GM10248 (cell line): Measurements from ENCODE around the gene IRF2BPL.

Experiments used
- CTCF ChIA-PET: fragments of 300-600 bp; sonication (Branson Sonifier 250); formaldehyde crosslinking; extraction: SDS; loops from one replicate; lab custom pipeline; 2021; ENCODE audit warnings: antibody characterized with exemption; lab: Yijun Ruan, JAX
- POLR2A ChIA-PET: fragments of 350-650 bp; sonication (Branson Sonifier 250); formaldehyde crosslinking; extraction: SDS; loops from one replicate; lab custom pipeline; 2020; ENCODE audit warnings: antibody characterized with exemption; lab: Yijun Ruan, JAX
- DNase-seq: peaks from one replicate; pipeline ENCODE4 v3.0.0; 2012; ENCODE audit errors: extremely low spot score
- TF ChIP-seq, protein P1 (sequence below): IDR thresholded peaks from 2 replicates; pipeline ENCODE4 v1.5.1; 2012; ENCODE audit warnings: mild to moderate bottlenecking, low read depth; ENCODE audit errors: extremely low read depth, missing control alignments, control extremely low read depth

Gene IRF2BPL

DNA sequence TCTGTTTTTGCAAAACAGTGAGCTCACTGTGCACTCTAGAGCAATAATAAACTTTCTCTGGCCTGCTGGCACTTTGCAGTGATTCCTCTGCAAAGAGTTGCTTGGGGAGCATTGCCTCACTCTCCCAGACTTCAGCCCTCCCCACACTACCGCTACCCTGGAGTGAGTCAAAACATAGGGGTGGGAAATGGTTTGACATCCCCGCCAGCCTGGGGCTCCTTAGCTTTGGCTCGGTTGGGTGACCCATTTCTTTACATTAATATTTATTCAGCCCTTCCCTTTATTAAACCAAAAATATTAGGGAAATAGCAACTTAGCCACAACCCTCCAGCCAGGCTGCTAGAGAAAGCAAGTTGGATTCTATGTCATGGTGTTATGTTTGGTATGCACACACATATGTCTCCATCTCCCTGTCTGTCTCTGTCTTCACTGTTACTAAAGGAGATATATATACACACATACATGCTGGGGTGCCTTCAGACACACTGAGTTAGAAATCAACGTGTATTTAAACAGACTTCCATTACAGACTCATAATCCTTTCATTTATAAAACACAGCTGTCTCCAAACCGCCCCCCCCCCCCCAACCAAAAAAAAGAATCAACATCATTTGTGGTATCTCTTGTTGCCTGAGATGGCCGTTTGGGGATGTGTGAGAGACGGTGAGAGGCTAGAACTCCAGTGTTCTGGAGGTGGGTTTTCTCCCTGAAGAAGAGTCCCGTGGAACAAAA is 3.4 kb upstream of the IRF2BPL start:
- no peak for DNase-seq
- POLR2A ChIA-PET, result no interaction called here

DNA sequence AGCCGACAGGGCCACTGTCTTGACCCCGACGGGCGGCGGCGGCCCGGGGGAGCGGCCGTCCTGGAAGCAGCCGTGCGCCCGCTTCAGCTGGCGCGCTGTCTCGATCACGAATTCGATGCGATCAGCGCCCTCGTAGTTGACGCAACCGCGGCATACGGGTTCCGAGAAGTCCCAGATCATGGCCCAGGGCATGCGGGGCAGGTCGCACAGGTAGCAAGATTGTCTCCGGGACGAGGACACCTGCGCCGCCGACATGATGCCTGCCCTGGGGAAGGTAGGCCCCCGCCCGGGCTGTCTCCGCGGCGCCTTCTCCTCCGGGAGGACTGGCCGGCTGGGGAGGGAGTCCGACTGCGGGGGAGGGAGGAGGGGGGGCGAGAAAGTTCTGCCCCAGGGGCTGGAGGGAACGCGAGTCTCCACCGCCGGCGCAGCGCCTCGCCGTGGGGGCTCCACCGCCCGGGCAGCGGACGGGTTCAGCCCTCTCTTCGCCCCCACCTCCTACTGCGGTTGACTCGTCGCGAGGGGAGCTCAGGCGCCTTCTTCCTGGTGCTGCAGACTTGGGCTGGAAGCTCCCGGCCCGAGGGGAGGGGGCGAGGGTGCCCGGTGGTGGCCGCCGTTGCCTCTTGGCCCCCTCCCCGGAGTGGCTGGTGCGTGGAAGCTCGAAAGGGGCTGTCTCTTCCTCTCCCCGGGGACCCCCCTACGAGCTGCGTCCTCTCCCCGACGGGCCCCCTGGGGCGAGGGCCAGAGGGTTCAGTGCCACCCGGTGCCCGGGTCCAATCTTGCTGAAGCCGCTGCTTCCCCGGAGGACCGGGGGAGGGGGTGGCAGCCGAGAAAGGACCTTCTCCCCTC is 747 bp downstream of the IRF2BPL start:
- CTCF ChIA-PET, result interaction anchor here (0.7 to 2.2 kb wide), 7 partner anchors 9 to 115 kb away, joined by 3 to 9 read pairs (median 3); no protein-coding TSS in a partner anchor

More for the DNA sequence above, 3.4 kb upstream of the IRF2BPL start:
- CTCF ChIA-PET, result interaction anchor here (0.8 to 2.0 kb wide), 3 partner anchors 70 to 119 kb away, joined by 3 to 6 read pairs (median 4); no protein-coding TSS in a partner anchor
- TF ChIP-seq, protein P1, sequence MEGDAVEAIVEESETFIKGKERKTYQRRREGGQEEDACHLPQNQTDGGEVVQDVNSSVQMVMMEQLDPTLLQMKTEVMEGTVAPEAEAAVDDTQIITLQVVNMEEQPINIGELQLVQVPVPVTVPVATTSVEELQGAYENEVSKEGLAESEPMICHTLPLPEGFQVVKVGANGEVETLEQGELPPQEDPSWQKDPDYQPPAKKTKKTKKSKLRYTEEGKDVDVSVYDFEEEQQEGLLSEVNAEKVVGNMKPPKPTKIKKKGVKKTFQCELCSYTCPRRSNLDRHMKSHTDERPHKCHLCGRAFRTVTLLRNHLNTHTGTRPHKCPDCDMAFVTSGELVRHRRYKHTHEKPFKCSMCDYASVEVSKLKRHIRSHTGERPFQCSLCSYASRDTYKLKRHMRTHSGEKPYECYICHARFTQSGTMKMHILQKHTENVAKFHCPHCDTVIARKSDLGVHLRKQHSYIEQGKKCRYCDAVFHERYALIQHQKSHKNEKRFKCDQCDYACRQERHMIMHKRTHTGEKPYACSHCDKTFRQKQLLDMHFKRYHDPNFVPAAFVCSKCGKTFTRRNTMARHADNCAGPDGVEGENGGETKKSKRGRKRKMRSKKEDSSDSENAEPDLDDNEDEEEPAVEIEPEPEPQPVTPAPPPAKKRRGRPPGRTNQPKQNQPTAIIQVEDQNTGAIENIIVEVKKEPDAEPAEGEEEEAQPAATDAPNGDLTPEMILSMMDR, result no peak

DNA sequence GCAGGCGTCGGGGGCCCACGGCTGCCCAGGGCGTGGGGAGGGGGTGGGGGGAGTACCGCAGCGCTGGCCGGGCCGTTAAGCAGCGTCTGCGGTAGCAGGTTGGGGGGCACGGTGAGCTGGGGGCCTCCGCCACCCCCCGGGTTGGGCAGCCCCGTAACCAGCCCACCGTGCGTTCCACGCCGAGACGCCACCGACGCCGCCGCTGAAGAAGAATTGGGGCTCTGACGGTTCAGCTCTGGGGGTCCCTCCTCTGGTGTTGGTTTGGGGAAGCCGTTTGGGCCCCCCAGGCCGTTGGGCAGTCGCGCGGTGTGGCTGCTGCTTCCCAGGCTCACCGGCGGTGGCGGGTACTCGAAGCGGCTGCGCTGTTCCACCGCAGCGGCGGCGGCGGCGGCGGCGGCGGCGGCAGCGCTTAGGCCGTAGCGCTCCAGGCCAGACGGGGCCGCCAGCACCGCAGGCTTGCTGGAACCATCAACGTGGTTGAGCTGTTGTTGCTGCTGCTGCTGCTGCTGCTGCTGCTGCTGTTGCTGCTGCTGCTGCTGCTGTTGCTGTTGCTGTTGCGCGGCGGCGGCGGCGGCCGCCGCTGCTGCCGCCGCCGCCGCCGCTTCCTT is 1.5 kb downstream of the IRF2BPL start:
- TF ChIP-seq, protein P1, result peak; percentile 16
- ChIA-PET POLR2A (no interaction called here), CTCF (interaction anchor here (1.0 to 2.0 kb wide), 2 partner anchors 15 to 25 kb away, joined by 3 to 5 read pairs; no protein-coding TSS in a partner anchor)
- peak; percentile 64 for DNase-seq

More for the DNA sequence above, 747 bp downstream of the IRF2BPL start:
- peak; percentile 82 for DNase-seq
- TF ChIP-seq, protein P1, result peak; percentile 28
- POLR2A ChIA-PET, result interaction anchor here (0.8 kb wide), 1 partner anchor 66 kb away, joined by 3 read pairs; no protein-coding TSS in a partner anchor

DNA sequence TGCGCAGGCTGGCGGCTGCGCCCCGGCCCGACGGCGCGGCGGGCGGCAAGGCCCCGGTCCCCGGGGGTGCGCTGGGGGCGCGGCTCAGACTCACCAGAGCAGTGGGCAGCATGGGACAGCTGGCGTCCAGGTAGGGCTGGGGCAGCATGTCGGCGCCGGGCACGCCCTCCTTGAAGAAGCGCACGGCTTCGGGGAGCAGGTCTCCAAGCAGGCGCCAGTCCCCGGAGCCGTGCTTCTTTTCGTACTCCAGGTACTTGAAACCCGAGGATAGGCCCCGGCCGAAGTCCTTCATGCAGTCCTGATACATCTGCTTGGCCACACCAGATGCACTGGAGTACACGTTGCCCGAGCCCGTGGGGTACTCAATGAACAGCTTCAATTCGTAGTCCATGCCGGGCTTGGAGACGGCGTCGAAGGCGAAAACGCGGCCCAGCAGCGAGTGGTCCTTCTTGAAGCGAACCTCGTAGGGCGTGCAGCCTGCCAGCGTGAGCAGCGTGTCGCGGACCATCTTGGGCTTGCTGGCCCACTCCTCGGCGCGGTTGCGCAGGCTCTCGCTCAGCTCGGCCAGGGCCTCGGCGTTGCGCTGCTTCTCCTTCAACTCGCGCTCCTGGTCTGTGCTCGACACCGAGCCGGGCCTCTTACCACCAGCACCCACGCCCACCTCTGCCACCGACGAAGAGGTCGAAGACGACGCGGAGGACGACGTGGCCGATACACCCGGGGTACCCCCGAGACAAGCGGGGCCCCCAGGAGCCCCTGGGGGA is 2.2 kb downstream of the IRF2BPL start:
- TF ChIP-seq, protein P1, result no peak
- ChIA-PET POLR2A (interaction anchor here (0.6 kb wide), 1 partner anchor 58 kb away, joined by 3 read pairs; no protein-coding TSS in a partner anchor), CTCF (interaction anchor here (1.0 kb wide), 2 partner anchors 11 to 26 kb away, joined by 3 read pairs; no protein-coding TSS in a partner anchor)
- DNase-seq, result no peak

DNA sequence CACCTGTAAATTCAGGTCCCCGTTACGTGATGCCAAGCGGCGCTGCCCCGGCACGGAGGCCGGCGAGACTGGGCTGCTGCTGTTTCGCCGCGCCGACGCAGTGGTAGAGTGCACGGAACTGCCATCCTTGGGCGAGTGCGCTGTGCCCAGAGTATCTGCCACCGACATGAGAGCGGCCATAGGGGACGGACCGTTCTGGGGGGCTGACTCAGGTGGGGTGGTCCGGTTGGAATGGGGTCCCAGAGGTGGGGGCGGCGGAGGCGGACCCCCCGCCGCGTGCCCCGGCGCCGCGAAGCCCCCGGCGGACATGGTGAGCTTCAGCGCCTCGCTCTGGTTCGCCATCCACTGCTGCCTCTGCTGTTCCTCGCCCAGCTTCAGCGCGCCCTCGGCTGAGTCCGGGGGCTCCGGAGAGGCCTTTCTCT is 2.8 kb downstream of the IRF2BPL start:
- TF ChIP-seq, protein P1, result no peak
- ChIA-PET POLR2A (interaction anchor here (0.6 kb wide), 1 partner anchor 57 kb away, joined by 3 read pairs; no protein-coding TSS in a partner anchor), CTCF (interaction anchor here (0.9 to 1.2 kb wide), 3 partner anchors 11 to 113 kb away, joined by 3 read pairs; no protein-coding TSS in a partner anchor)
- DNase-seq, result no peak
